ENCODE data around the gene ZBTB7C.

ZBTB7C gene

GRCh38 chr18:48230467-48231113 lies 178.6 kb downstream of the ZBTB7C start:
- in situ Hi-C loops (cut with MboI; ENCODE audit: low sequenced_read_pairs, unreplicated experiment) = no loop called here
- peak; percentile 41 for TF ChIP-seq CTCF (IDR thresholded peaks at IDR 0.05; ENCODE audit: borderline replicate concordance, control extremely low read depth, extremely low read depth, insufficient read depth, missing control alignments)
- peak; percentile 72 for DNase-seq (ENCODE audit: low spot score)

- in situ Hi-C loops (cut with MboI; ENCODE audit: low sequenced_read_pairs, unreplicated experiment) = no loop called here
- no peak for DNase-seq (ENCODE audit: low spot score)
- TF ChIP-seq CTCF (IDR thresholded peaks at IDR 0.05; ENCODE audit: borderline replicate concordance, control extremely low read depth, extremely low read depth, insufficient read depth, missing control alignments) = no peak
These were observed 179.6 kb downstream of the ZBTB7C start for GRCh38 chr18:48229552-48229981.

GRCh38 chr18:48228841-48229240 lies 180.3 kb downstream of the ZBTB7C start:
- no peak for DNase-seq (ENCODE audit: low spot score)
- in situ Hi-C loops (cut with MboI; ENCODE audit: low sequenced_read_pairs, unreplicated experiment) = no loop called here
- TF ChIP-seq CTCF (IDR thresholded peaks at IDR 0.05; ENCODE audit: borderline replicate concordance, control extremely low read depth, extremely low read depth, insufficient read depth, missing control alignments) = no peak

- DNase-seq (ENCODE audit: low spot score) = no peak
- in situ Hi-C loops (cut with MboI; ENCODE audit: low sequenced_read_pairs, unreplicated experiment) = no loop called here
- no peak for TF ChIP-seq CTCF (IDR thresholded peaks at IDR 0.05; ENCODE audit: borderline replicate concordance, control extremely low read depth, extremely low read depth, insufficient read depth, missing control alignments)
These were observed 180.9 kb downstream of the ZBTB7C start for GRCh38 chr18:48228301-48228715.

- DNase-seq (ENCODE audit: low spot score) = no peak
- in situ Hi-C loops (cut with MboI; ENCODE audit: low sequenced_read_pairs, unreplicated experiment) = no loop called here
- no peak for TF ChIP-seq CTCF (IDR thresholded peaks at IDR 0.05; ENCODE audit: borderline replicate concordance, control extremely low read depth, extremely low read depth, insufficient read depth, missing control alignments)
These were observed 182.0 kb downstream of the ZBTB7C start for GRCh38 chr18:48227206-48227605.

- no peak for TF ChIP-seq CTCF (IDR thresholded peaks at IDR 0.05; ENCODE audit: borderline replicate concordance, control extremely low read depth, extremely low read depth, insufficient read depth, missing control alignments)
- in situ Hi-C loops (cut with MboI; ENCODE audit: low sequenced_read_pairs, unreplicated experiment) = no loop called here
- DNase-seq (ENCODE audit: low spot score) = no peak
These were observed 182.8 kb downstream of the ZBTB7C start for GRCh38 chr18:48226401-48226800.
